ENCODE results near the gene CEMIP2. TPM values are rescaled to one million over a fixed set of nuclear protein-coding genes. Genes with fewer than 3 reads are reported as not detected.
"Not testable (repeated sequence)": the region's sequence is repeated elsewhere in the genome, so short reads cannot be mapped to it uniquely, and the experiment has no call there.

The CEMIP2 gene
- total RNA-seq, 1 donor from 2014 or later = 114 TPM

GRCh38 chr9:71716138-71716909 is 52.0 kb downstream of the CEMIP2 start:
- DNase-seq (ENCODE audit: extremely low read depth, low read depth, low spot score) = no peak

GRCh38 chr9:71710856-71711255 is 57.5 kb downstream of the CEMIP2 start:
- no peak for DNase-seq (ENCODE audit: extremely low read depth, low read depth, low spot score)

GRCh38 chr9:71710201-71710600 is 58.1 kb downstream of the CEMIP2 start:
- no peak for DNase-seq (ENCODE audit: extremely low read depth, low read depth, low spot score)

GRCh38 chr9:71709384-71709783 is 58.9 kb downstream of the CEMIP2 start:
- DNase-seq (ENCODE audit: extremely low read depth, low read depth, low spot score) = no peak

- no peak for DNase-seq (ENCODE audit: extremely low read depth, low read depth, low spot score)
Measured at GRCh38 chr9:71706176-71706575, 62.1 kb downstream of the CEMIP2 start.

GRCh38 chr9:71704796-71705195 is 63.5 kb downstream of the CEMIP2 start:
- no peak for DNase-seq (ENCODE audit: extremely low read depth, low read depth, low spot score)

- DNase-seq (ENCODE audit: extremely low read depth, low read depth, low spot score) = no peak
Measured at GRCh38 chr9:71703172-71703872, 65.0 kb downstream of the CEMIP2 start.

GRCh38 chr9:71697882-71698281 is 70.4 kb downstream of the CEMIP2 start:
- DNase-seq (ENCODE audit: extremely low read depth, low read depth, low spot score) = no peak

GRCh38 chr9:71694332-71694731 is 74.0 kb downstream of the CEMIP2 start:
- DNase-seq (ENCODE audit: extremely low read depth, low read depth, low spot score) = no peak

GRCh38 chr9:71693607-71694006 is 74.7 kb downstream of the CEMIP2 start:
- no peak for DNase-seq (ENCODE audit: extremely low read depth, low read depth, low spot score)

- DNase-seq (ENCODE audit: extremely low read depth, low read depth, low spot score) = no peak
Measured at GRCh38 chr9:71692337-71692736, 76.0 kb downstream of the CEMIP2 start.

- DNase-seq (ENCODE audit: extremely low read depth, low read depth, low spot score) = not testable (repeated sequence)
Measured at GRCh38 chr9:71691576-71691975, 76.7 kb downstream of the CEMIP2 start.

GRCh38 chr9:71690689-71691435 is 77.5 kb downstream of the CEMIP2 start:
- no peak for DNase-seq (ENCODE audit: extremely low read depth, low read depth, low spot score)

- no peak for DNase-seq (ENCODE audit: extremely low read depth, low read depth, low spot score)
Measured at GRCh38 chr9:71690063-71690688, 78.1 kb downstream of the CEMIP2 start.

- DNase-seq (ENCODE audit: extremely low read depth, low read depth, low spot score) = no peak
Measured at GRCh38 chr9:71687676-71688075, 80.6 kb downstream of the CEMIP2 start.

- DNase-seq (ENCODE audit: extremely low read depth, low read depth, low spot score) = no peak
Measured at GRCh38 chr9:71685988-71686387, 82.3 kb downstream of the CEMIP2 start.

- no peak for DNase-seq (ENCODE audit: extremely low read depth, low read depth, low spot score)
Measured at GRCh38 chr9:71685394-71685793, 82.9 kb downstream of the CEMIP2 start.

GRCh38 chr9:71684566-71684965 is 83.7 kb downstream of the CEMIP2 start:
- DNase-seq (ENCODE audit: extremely low read depth, low read depth, low spot score) = no peak

- DNase-seq (ENCODE audit: extremely low read depth, low read depth, low spot score) = no peak
Measured at GRCh38 chr9:71683598-71684235, 84.6 kb downstream of the CEMIP2 start.

GRCh38 chr9:71681708-71682272 is 86.5 kb downstream of the CEMIP2 start:
- DNase-seq (ENCODE audit: extremely low read depth, low read depth, low spot score) = no peak
